ENCODE results near the gene SHROOM2.
"Not testable (repeated sequence)": the region's sequence is repeated elsewhere in the genome, so short reads cannot be mapped to it uniquely, and the experiment has no call there.

The SHROOM2 gene

DNA sequence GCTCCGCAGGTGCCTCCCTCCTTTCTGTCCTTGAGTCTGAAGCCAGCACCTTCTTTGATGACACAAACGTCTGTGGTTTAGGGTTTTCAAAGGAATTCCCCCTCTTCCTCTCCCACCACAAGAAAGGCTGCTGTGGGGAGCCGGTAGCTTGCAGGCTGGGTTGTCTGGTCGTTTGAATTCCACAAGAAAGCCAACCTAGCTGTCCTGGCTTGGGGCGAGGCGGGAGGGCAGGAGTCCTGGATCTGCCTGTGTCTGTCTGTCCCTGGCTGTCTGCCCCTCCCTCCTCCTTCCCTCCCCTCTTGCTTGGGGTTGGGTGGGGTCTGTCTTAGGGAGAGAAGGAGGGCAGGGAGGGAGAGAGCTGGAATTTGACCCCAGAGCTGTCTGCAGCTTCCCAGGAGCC is 56.3 kb downstream of the SHROOM2 start:
- no peak for DNase-seq

GRCh38 chrX:9844936-9845577 is 58.8 kb downstream of the SHROOM2 start:
- DNase-seq, result no peak

GRCh38 chrX:9845578-9845952 is 59.3 kb downstream of the SHROOM2 start:
- no peak for DNase-seq

DNA sequence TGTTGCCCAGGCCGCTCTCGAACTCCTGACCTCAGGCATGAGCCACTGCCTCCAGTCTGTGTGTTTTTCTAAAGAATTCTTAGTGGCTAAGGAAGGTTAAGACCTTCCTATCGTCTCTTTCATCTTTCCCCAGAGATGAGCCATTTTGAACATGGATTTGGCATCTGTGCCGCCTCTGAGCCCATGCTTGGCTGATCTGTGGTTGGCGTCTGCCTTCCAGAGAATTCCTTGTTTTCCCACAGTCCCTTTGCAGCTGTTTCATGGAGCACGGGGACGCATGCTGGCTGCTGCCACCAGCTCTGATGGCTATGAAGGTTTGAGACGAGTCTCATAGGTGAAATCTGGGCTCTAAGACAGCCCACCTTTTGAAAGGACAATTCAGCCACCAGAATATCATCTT is 60.4 kb downstream of the SHROOM2 start:
- DNase-seq, result no peak

DNA sequence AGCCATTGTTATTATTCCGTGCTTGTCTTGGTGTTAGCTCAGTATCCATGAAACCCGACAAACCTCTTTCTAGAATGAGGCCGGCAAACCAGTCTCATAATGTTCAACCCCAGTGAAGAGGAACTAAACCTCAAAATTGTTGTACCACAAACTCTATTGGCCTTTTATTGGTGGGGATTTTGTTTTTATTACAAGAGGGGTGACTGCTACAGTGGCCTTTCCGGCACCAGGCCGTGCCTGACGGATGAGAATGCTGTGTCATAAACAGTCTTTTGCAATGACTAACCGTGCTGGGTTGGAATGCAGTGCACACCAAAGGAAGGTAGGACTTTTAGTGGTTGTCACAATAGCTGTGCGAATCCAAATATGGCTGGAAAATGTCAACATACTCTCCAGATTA is 60.8 kb downstream of the SHROOM2 start:
- no peak for DNase-seq

DNA sequence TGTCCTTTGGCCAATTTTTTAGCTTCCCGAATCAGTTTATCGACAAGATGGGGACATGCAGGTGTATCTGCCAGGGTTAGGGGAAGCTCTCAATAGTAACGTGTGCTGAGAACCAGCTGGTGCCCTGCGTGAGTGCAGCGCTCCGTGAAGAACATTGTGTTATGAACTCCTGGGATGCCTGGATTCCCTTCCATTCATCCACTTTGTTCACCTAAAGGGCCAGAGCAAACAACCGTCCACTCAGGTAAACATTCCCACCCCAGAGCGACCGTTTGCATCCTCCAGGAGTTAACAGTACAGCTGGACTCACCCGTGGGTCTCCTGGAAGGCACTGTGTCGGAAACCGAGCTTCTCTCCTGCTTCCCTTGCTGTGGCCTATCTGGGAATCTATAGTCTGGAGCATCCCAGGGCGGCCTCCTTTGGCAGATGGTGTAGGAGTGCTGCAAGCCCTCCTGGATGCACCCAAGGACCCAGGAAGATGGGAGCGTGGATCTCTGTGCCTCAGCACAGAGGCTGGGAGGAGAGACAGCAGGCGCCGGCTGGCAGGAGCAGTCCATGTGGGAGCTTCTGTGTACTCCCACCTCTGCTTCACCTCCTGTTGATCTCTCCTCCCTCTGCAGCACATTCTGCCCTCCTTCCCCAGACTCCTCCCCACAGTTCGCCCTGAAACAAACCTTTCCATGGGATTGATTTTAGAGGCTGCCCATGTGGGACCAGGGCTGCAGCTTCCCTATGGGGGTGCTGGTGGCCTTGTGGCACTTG is 62.7 kb downstream of the SHROOM2 start:
- no peak for DNase-seq

DNA sequence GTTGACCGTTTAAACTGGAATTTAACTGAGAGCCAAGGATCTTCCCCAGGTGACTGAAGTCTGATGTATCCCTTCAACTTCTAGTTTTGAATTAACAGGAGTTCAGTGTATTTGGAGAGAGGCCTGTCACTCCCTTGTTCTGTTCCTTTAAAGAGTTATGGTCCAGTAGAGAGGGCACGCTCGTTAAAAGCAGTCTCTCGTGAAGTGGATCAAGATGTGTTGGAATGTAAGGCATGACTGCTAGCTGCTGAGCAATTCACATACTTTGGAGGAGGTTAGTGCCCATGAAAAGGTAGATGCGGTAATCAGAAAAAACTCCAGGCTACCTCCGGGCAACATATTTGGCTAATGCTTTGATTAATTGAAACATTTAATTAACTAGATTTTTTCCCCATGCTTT is 65.7 kb downstream of the SHROOM2 start:
- no peak for DNase-seq

GRCh38 chrX:9853307-9853706 is 67.1 kb downstream of the SHROOM2 start:
- DNase-seq, result no peak

- DNase-seq, result no peak
Measured at GRCh38 chrX:9855561-9856283, 69.5 kb downstream of the SHROOM2 start.

GRCh38 chrX:9856588-9856987 is 70.4 kb downstream of the SHROOM2 start:
- DNase-seq, result no peak

DNA sequence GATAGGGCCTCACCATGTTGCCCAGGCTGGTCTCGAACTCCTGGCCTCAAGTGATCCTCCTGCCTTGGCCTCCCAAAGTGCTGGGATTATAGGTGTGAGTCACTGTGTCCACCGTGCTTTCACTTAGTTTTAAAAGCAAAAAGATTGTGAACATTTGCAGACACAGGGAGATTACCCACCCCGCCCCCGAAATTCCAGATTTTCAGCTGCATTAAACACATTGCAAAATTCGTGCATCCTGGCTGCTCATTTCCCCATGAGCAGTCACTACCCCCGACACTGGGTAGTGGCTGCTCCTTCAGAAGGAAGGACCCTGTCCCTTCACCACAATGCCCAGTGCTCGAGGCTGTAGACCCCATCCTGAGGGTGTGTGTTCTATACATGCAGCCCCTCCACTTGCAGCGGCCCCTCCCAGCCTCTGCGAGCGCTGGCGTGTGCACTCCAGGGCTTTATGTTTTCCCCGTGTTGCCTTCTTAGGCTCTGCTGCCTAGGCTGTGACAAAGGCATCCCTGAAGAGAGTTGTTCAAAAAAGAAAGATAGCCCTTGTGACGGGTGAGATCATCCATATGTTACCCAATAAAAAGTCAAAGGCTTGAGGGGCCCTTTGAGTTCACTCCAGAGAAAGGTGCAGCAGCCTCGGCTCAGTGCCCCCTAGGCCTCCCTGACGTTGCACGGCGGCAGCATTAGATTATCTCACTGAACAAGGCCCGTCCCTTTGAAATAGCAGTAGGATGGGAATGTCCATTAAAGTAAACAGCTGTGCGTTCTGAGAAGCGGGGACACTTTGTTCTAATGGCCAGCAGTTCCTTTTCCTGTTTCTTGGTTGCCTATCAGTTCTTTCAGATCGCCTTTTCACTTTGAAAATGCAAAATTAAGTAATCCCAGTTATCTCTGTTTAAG is 71.6 kb downstream of the SHROOM2 start:
- DNase-seq, result no peak

- DNase-seq, result not testable (repeated sequence)
Measured at GRCh38 chrX:9858684-9859083, 72.5 kb downstream of the SHROOM2 start.

DNA sequence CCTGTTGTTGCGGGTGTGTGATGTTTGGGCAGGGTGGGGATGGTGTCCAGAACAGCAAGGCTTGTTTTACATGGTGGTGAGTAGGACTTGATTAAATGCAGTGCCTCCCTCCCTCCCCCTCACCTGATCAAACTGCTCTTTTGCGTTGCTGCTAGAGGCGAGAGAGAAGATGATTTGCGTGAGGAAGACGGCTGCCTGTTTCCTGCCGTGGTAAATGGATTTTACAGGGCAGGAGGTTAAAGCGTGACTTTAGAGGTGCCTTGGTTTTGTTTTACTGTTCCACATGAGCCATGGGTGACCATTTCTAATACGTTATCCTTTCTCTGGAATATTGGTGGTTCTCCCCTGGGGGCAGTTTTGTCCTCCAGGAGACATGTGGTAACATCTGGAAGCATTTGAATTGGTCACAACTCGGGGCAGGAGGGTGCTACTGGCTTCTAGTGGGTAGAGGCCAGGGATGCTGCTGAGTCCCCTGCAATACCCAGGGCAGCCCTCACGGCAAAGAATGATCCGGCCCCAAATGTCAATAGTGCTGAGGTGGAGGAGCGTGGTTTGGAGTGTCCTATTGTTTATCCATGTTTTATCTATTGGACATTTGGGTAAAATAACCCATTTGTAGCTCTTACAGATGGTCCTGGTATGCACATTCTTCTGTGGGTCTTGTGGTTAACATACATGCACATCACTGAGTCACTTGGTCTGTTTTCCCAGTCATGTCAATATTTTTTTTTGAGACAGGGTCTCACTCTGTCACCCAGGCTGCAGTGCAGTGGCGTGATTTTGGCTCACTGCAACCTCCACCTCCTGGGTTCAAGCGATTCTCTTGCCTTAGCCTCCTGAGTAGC is 73.7 kb downstream of the SHROOM2 start:
- DNase-seq, result no peak

GRCh38 chrX:9860826-9861225 is 74.6 kb downstream of the SHROOM2 start:
- no peak for DNase-seq

- no peak for DNase-seq
Measured at GRCh38 chrX:9861711-9862110, 75.5 kb downstream of the SHROOM2 start.

- no peak for DNase-seq
Measured at GRCh38 chrX:9862525-9862924, 76.3 kb downstream of the SHROOM2 start.

DNA sequence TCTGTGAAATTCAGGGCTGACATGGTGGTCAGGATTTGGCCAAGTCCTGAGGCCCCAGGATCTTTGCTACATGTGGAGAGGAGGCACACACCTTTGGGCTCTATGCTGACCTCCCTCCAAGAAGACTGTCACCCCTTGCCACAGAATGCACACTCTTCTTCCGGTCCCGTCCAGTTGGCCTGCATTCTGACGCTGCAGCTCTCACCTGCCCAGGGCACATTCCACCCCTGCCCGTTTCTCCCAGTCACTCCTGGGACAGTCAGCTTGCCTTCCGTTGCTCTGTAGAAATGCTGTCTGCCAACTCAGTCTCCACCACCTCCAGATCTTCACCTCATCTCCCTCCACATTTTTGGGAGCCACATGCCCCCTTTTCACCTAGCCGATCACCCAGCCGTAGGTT is 76.7 kb downstream of the SHROOM2 start:
- no peak for DNase-seq

GRCh38 chrX:9864011-9864410 is 77.8 kb downstream of the SHROOM2 start:
- no peak for DNase-seq

DNA sequence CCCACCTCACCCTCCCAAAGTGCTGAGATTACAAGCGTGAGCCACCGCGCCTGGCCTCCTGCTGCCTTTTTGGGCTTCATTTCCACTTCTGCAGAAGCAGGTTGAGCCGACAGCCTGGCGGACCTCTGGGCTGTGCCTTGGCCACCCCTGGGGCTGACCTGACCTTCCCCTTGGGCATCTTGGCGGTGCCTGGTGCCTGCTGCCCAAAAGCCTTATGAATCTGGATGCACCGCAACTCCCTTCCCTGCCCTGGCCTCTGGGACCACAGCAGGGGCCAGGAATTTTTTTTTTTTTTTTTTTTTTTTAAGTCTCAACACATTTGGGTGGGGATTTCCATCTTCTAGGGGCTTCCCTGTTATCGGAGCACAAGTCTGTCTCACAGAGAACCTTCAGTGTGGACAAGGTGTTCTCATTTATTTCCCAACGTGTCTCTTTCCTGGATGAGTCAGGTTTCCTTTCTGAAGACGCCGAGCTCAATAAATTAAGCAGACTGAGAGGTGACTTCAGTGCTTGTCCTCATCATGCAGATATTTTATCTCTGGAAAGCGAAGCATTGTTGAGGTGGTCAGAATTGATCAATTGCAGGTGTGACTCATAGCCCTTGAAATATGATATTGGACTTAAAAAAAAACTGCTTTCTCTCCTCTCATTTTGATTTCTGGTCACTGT is 79.7 kb downstream of the SHROOM2 start:
- no peak for DNase-seq

DNA sequence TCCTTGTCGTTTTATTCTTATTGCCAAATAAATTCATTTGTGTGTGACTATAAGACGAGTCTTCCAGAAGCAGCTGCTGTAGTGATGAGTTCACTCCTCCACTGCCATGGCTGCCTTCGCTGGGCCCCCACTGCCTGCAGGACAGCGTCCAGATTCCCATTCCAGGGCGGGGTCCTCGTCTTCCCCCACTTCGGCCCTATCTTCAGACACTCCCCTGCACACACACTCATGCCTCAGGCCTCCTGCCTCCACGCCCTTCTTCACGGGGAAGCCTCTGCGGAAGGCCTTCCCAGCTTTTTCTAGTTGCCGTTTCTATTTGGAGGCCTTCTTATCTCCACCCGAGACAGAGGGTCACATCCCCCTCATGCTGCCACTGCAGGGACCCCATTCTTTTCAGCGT is 80.4 kb downstream of the SHROOM2 start:
- DNase-seq, result no peak

GRCh38 chrX:9867226-9867625 is 81.0 kb downstream of the SHROOM2 start:
- DNase-seq, result no peak

GRCh38 chrX:9867753-9868152 is 81.5 kb downstream of the SHROOM2 start:
- DNase-seq, result no peak
